Breast epithelium (tissue), 3 donors: ENCODE data around the gene GLT8D2.

Source experiments
- CTCF ChIP-seq, 3 donors: fragments of 450-650 bp; IDR thresholded peaks; one replicate each; pipeline ENCODE4 v1.5.1; 2016 to 2017; ENCODE audit warnings: antibody characterized with exemption in 3 of 3, mild to moderate bottlenecking in 3 of 3, moderate library complexity in 3 of 3
- POLR2A ChIP-seq: fragments of 450-650 bp; IDR thresholded peaks from one replicate; pipeline ENCODE4 v1.6.1; 2016; ENCODE audit warnings: antibody characterized with exemption, mild to moderate bottlenecking, moderate library complexity
- POLR2AphosphoS5 ChIP-seq, 3 donors: sonication (generic); formaldehyde crosslinking; IDR thresholded peaks; one replicate each; pipeline ENCODE4 v1.6.1; 2017; ENCODE audit warnings: antibody characterized with exemption in 3 of 3

- no peak for TF ChIP-seq CTCF (IDR thresholded peaks at IDR 0.05)
- no peak for TF ChIP-seq POLR2A
- no peak for TF ChIP-seq POLR2AphosphoS5 (IDR thresholded peaks at IDR 0.05)
Measured at GRCh38 chr12:104058802-104059201, 8.8 kb upstream of the GLT8D2 start.
